Measurements from ENCODE around the gene SLC9B1. TPM values are rescaled to one million over a fixed set of nuclear protein-coding genes. Genes with fewer than 3 reads are reported as not detected.
A peak's percentile ranks its signal among the peaks of the same experiment; 100 is the strongest.

SLC9B1 gene
- total RNA-seq, 1 donor from 2014 or later = 0.21 TPM

- no peak for TF ChIP-seq CTCF (IDR thresholded peaks at IDR 0.05; ENCODE audit: insufficient read depth, low read length, poor library complexity, severe bottlenecking)
- H3K4me3 ChIP-seq (ENCODE audit: low read depth, low read length) = peak overlapping the region; percentile 48
- H3K27me3 ChIP-seq (ENCODE audit: control insufficient read depth, insufficient read depth, low read length) = no peaks in the 10 kb centered on the region
- H3K36me3 ChIP-seq (ENCODE audit: control insufficient read depth, insufficient read depth, low read length) = no peaks in the 10 kb centered on the region
- no peak for DNase-seq (ENCODE audit: low read depth)
Observed at GRCh38 chr4:103018391-103019307, 856 bp downstream of the SLC9B1 start.

- Histone ChIP-seq H3K36me3 (ENCODE audit: control insufficient read depth, insufficient read depth, low read length) (no peaks in the 10 kb centered on the region), H3K4me3 (ENCODE audit: low read depth, low read length) (no peak overlapping the region), H3K27me3 (ENCODE audit: control insufficient read depth, insufficient read depth, low read length) (no peaks in the 10 kb centered on the region)
- DNase-seq (ENCODE audit: low read depth) = no peak
- no peak for TF ChIP-seq CTCF (IDR thresholded peaks at IDR 0.05; ENCODE audit: insufficient read depth, low read length, poor library complexity, severe bottlenecking)
Observed at GRCh38 chr4:103012551-103012950, 7.0 kb downstream of the SLC9B1 start.

GRCh38 chr4:103012060-103012459 lies 7.4 kb downstream of the SLC9B1 start:
- no peak for DNase-seq (ENCODE audit: low read depth)
- Histone ChIP-seq H3K27me3 (ENCODE audit: control insufficient read depth, insufficient read depth, low read length) (no peaks in the 10 kb centered on the region), H3K4me3 (ENCODE audit: low read depth, low read length) (no peak overlapping the region), H3K36me3 (ENCODE audit: control insufficient read depth, insufficient read depth, low read length) (no peaks in the 10 kb centered on the region)
- no peak for TF ChIP-seq CTCF (IDR thresholded peaks at IDR 0.05; ENCODE audit: insufficient read depth, low read length, poor library complexity, severe bottlenecking)

- DNase-seq (ENCODE audit: low read depth) = no peak
- no peaks in the 10 kb centered on the region for H3K27me3 ChIP-seq (ENCODE audit: control insufficient read depth, insufficient read depth, low read length)
- H3K36me3 ChIP-seq (ENCODE audit: control insufficient read depth, insufficient read depth, low read length) = no peaks in the 10 kb centered on the region
- no peak overlapping the region for H3K4me3 ChIP-seq (ENCODE audit: low read depth, low read length)
- TF ChIP-seq CTCF (IDR thresholded peaks at IDR 0.05; ENCODE audit: insufficient read depth, low read length, poor library complexity, severe bottlenecking) = no peak
Observed at GRCh38 chr4:103011378-103012025, 8.0 kb downstream of the SLC9B1 start.

- no peaks in the 10 kb centered on the region for H3K27me3 ChIP-seq (ENCODE audit: control insufficient read depth, insufficient read depth, low read length)
- no peak for DNase-seq (ENCODE audit: low read depth)
- no peak for TF ChIP-seq CTCF (IDR thresholded peaks at IDR 0.05; ENCODE audit: insufficient read depth, low read length, poor library complexity, severe bottlenecking)
- no peaks in the 10 kb centered on the region for H3K36me3 ChIP-seq (ENCODE audit: control insufficient read depth, insufficient read depth, low read length)
- no peak overlapping the region for H3K4me3 ChIP-seq (ENCODE audit: low read depth, low read length)
Observed at GRCh38 chr4:103010804-103011203, 8.7 kb downstream of the SLC9B1 start.
